Testis (tissue), 3 donors: Measurements from ENCODE around the gene ATF7. TPM values are rescaled to one million over a fixed set of nuclear protein-coding genes. Genes with fewer than 3 reads are reported as not detected.

Experiments
- DNase-seq: peaks from one replicate; pipeline ENCODE4 v3.0.0-alpha.2; 2019
- H3K27ac ChIP-seq, 2 donors: fragments of 200-600 bp; sonication (generic); one replicate each; pipeline ENCODE4 v1.5.1; 2019
- H3K27me3 ChIP-seq: fragments of 200-600 bp; sonication (generic); one replicate; pipeline ENCODE4 v1.5.1; 2019
- H3K36me3 ChIP-seq: fragments of 200-600 bp; sonication (generic); one replicate; pipeline ENCODE4 v1.5.1; 2017; ENCODE audit warnings: low read depth; ENCODE audit errors: missing control alignments
- H3K4me1 ChIP-seq: fragments of 200-600 bp; sonication (generic); one replicate; pipeline ENCODE4 v1.5.1; 2019
- H3K4me3 ChIP-seq, 2 donors: fragments of 200-600 bp; sonication (generic); one replicate each; pipeline ENCODE4 v1.5.1; 2017 to 2019
- H3K9me3 ChIP-seq: fragments of 200-600 bp; sonication (generic); one replicate; pipeline ENCODE4 v1.5.1; 2017
- CTCF ChIP-seq, 3 experiments: fragments of 450-650 bp in 2 of 3; fragments of 200-600 bp in 1 of 3; sonication (generic) in 1 of 3; IDR thresholded peaks; one replicate each; pipeline ENCODE4 v1.5.1; 2016 to 2019; ENCODE audit warnings: antibody characterized with exemption in 3 of 3, mild to moderate bottlenecking in 2 of 3, moderate library complexity in 1 of 3
- POLR2A ChIP-seq: fragments of 450-650 bp; IDR thresholded peaks from one replicate; pipeline ENCODE4 v1.6.1; 2017; ENCODE audit warnings: antibody characterized with exemption, mild to moderate bottlenecking, moderate library complexity
- WGBS, 2 donors: methylation state at CpG; one replicate each; pipeline ENCODE4 v1.1.5; 2018; 5-methylcytosine and 5-hydroxymethylcytosine counted together
- intact Hi-C: fragments of 100-400 bp; cut with DNase I; formaldehyde crosslinking; loops from one replicate; pipeline ENCODE4 v1.15.1; 2023; ENCODE audit warnings: low total_unique reads
- polyA plus RNA-seq: library from polyadenylated mRNA; stranded (reverse); fragments of 350-450 nt; fragmentation: Illumina TruSeq; extraction: RNeasy Lipid Tissue Mini Kit (QIAGEN cat#74804); gene quantifications from one replicate; pipeline ENCODE4 v1.2.3, GENCODE V29; 2014; ENCODE audit warnings: low read depth, low replicate concordance; ENCODE audit not compliant: insufficient read depth
- total RNA-seq, 2 donors: library from RNA; depleted of rRNA; stranded (reverse); fragments of >200 nt; gene quantifications; one replicate each; pipeline ENCODE4 v1.2.3, GENCODE V29; 2016

The ATF7 gene
- total and polyA plus RNA-seq, 3 donors from 2014 or later = 31.6 to 59.8 (median 55.1) TPM

DNA sequence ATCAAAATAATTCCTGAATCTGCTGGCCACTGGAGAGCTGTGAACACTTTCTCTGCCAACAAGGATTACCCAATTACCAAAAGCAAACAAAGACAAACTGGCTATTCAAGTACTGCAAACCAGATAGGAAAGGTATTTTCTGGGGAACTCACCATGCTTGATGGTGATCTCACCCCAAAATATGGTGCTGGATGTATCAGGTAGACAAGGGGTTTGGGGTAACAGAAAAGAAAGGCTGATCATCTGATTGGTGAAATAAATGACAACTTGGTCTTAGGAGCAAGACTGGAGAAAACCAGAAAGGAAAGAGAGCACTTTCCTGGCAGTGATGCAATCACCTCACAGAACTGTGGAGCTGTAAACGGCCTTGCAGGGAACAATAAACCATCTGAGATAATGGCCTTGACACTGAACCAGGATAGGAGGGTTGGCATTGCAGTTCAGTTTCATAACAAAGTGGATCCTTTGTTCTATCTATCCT lies 87.9 kb downstream of the ATF7 start:
- DNase-seq = peak; percentile 83
- no peaks in the 10 kb centered on the region for H3K9me3 ChIP-seq
- H3K36me3 ChIP-seq = no peaks in the 10 kb centered on the region
- H3K27ac ChIP-seq = peak overlapping the region; percentile 78 to 83
- no peak overlapping the region for H3K4me3 ChIP-seq
- TF ChIP-seq POLR2A = no peak
- no peak for TF ChIP-seq CTCF (IDR thresholded peaks at IDR 0.05)
- no peaks in the 10 kb centered on the region for H3K27me3 ChIP-seq
- peaks cover 27% of the 10 kb centered on the region for H3K4me1 ChIP-seq
- intact Hi-C loops = no loop called here
- WGBS, 2 donors = 13 to 20% methylated on average over 1 of the region's 1 CpG

DNA sequence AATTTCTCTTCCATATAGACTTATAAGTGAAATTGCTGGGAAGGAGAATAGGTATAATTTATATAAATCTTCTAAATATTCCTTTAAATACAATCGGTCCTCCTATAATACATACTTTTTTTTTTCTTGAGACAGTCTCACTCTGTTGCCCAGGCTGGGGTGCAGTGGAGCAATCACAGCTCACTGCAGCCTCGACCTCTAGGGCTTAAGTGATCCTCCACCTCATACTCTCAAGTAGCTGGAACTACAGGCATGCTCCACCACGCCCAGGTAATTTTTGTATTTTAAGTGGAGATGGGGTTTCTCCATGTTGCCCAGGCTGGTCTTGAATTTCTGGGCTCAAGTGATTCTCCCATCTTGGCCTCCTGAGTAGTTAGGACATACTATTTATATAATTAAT lies 89.2 kb downstream of the ATF7 start:
- H3K36me3 ChIP-seq = no peaks in the 10 kb centered on the region
- no peaks in the 10 kb centered on the region for H3K9me3 ChIP-seq
- intact Hi-C loops = no loop called here
- H3K4me1 ChIP-seq = peaks cover 27% of the 10 kb centered on the region
- H3K4me3 ChIP-seq = no peak overlapping the region
- TF ChIP-seq POLR2A = no peak
- WGBS, 2 donors = 84 to 91% methylated on average over 3 of the region's 3 CpGs
- no peaks in the 10 kb centered on the region for H3K27me3 ChIP-seq
- DNase-seq = no peak
- H3K27ac ChIP-seq = peak overlapping the region; percentile 78 to 83

- H3K36me3 ChIP-seq = no peaks in the 10 kb centered on the region
Observed at GRCh38 chr12:53533471-53533870, 92.7 kb downstream of the ATF7 start.

GRCh38 chr12:53532524-53533445 lies 93.4 kb downstream of the ATF7 start:
- no peak overlapping the region for H3K4me3 ChIP-seq
- no peaks in the 10 kb centered on the region for H3K36me3 ChIP-seq
- H3K27me3 ChIP-seq = no peaks in the 10 kb centered on the region
- no peaks in the 10 kb centered on the region for H3K9me3 ChIP-seq
- DNase-seq = no peak
- H3K4me1 ChIP-seq = peaks cover 3% of the 10 kb centered on the region
- H3K27ac ChIP-seq = no peak overlapping the region
- 90 to 91% methylated on average over 7 of the region's 7 CpGs for WGBS, 2 donors
- intact Hi-C loops = no loop called here
- TF ChIP-seq CTCF (IDR thresholded peaks at IDR 0.05) = no peak
- TF ChIP-seq POLR2A = no peak

More at GRCh38 chr12:53533471-53533870, 92.7 kb downstream of the ATF7 start:
- no peak for DNase-seq
- intact Hi-C loops = no loop called here
- TF ChIP-seq POLR2A = no peak
- Histone ChIP-seq H3K4me3 (no peak overlapping the region), H3K27me3 (no peaks in the 10 kb centered on the region), H3K27ac (no peak overlapping the region), H3K9me3 (no peaks in the 10 kb centered on the region), H3K4me1 (peaks cover 9% of the 10 kb centered on the region)
- WGBS, 2 donors = 53 to 55% methylated on average over 2 of the region's 2 CpGs

DNA sequence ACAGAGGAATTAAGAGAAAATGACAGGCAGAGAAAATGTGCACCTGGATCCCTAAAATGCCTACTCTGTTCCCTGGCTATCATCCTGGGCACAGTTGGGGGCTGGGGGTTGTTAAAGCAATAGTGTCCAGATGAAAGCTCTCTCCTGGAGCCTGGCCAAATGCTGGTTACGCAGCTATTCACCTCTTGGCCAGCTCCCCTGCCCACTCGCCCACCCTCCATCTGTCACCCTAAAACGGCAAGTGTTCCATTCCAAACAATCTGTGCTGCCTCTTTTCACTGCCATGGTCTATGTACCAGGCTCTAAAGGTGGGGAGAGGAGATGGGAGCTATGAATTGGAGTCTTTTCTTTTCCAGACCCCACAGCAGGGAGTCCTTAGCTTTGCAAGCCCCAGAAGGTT lies 94.2 kb downstream of the ATF7 start:
- intact Hi-C loops = no loop called here

More for the DNA sequence above, 94.2 kb downstream of the ATF7 start:
- no peak for DNase-seq
- no peak for TF ChIP-seq POLR2A
- TF ChIP-seq CTCF (IDR thresholded peaks at IDR 0.05) = no peak
- Histone ChIP-seq H3K27ac (no peak overlapping the region), H3K27me3 (no peaks in the 10 kb centered on the region), H3K36me3 (no peaks in the 10 kb centered on the region), H3K4me3 (no peak overlapping the region), H3K4me1 (no peaks in the 10 kb centered on the region), H3K9me3 (no peaks in the 10 kb centered on the region)
- WGBS, 2 donors = 59 to 65% methylated on average over 3 of the region's 3 CpGs
